HCT116 (cell line): Measurements from ENCODE around the gene SLC46A1. TPM values are rescaled to one million over a fixed set of nuclear protein-coding genes. Genes with fewer than 3 reads are reported as not detected.

Experiments
- ATAC-seq: fragments of 200-7000 bp; cut with Tn5 transposase; 2 replicates; pipeline ENCODE4 v1.9.1; 2020; ENCODE audit warnings: mild to moderate bottlenecking, moderate library complexity
- BruUV-seq: library from RNA; stranded (reverse); fragments of 400-500 nt; replicated peaks from 2 replicates; lab custom pipeline; 2021; lab: Mats Ljungman, UMichigan
- CTCF ChIA-PET: fragments of 300-600 bp; sonication (Branson Sonifier 250); formaldehyde crosslinking; loops from one replicate; lab custom pipeline; 2021; ENCODE audit warnings: antibody characterized with exemption; lab: Charles Lee
- POLR2A ChIA-PET: fragments of 300-600, 350-600 bp; sonication (Branson Sonifier 250); formaldehyde crosslinking; loops from one replicate; lab custom pipeline; 2021; ENCODE audit warnings: antibody characterized with exemption; lab: Charles Lee
- RAD21 ChIA-PET, 2 experiments: fragments of 300-600 bp; sonication (Branson Sonifier 250); formaldehyde crosslinking; loops; one replicate each; lab custom pipeline; 2023; ENCODE audit warnings: low total read pairs in 2 of 2; ENCODE audit not compliant: uncharacterized antibody in 2 of 2, unreplicated experiment in 2 of 2, low non-redundant PET in 1 of 2; lab: Charles Lee
- DNase-seq: peaks from one replicate; pipeline ENCODE4 v3.0.0-alpha.2; 2010; ENCODE audit warnings: low read depth, low spot score
- H2AFZ ChIP-seq: fragments of 200-600 bp; shearing (Covaris generic), sonication (generic); 2 replicates; pipeline ENCODE4 v1.6.1; 2017; ENCODE audit warnings: low read depth, mixed run types, mixed read lengths, antibody characterized with exemption, low read length; ENCODE audit not compliant: poor library complexity, severe bottlenecking
- H3K27ac ChIP-seq: 2 replicates; pipeline ENCODE4 v1.5.1; 2012; ENCODE audit warnings: low read depth, low read length
- H3K27me3 ChIP-seq: fragments of 200-600 bp; sonication (generic); 2 replicates; pipeline ENCODE4 v1.6.1; 2016; ENCODE audit warnings: mixed run types, low read length, mixed read lengths; ENCODE audit not compliant: insufficient read depth
- H3K36me3 ChIP-seq, 2 experiments: fragments of 200-500 bp in 1 of 2; fragments of 200-600 bp in 1 of 2; sonication (Bioruptor generic) in 1 of 2; sonication (generic) in 1 of 2; 2 replicates each; pipeline versions ENCODE4 v1.5.1 to v1.6.1; 2014 to 2016; ENCODE audit warnings: low read length in 2 of 2, inconsistent platforms in 1 of 2, mixed read lengths in 1 of 2, mixed run types in 1 of 2; ENCODE audit not compliant: insufficient read depth in 2 of 2, control insufficient read depth in 1 of 2
- H3K4me1 ChIP-seq, 2 experiments: fragments of 200-600 bp in 1 of 2; sonication (generic) in 1 of 2; 2 replicates each; pipeline versions ENCODE4 v1.5.1 to v1.6.1; 2012 to 2017; ENCODE audit warnings: low read length in 2 of 2, inconsistent platforms in 1 of 2, mild to moderate bottlenecking in 1 of 2, mixed read lengths in 1 of 2, mixed run types in 1 of 2, moderate library complexity in 1 of 2; ENCODE audit not compliant: insufficient read depth in 2 of 2, control insufficient read depth in 1 of 2
- H3K4me2 ChIP-seq: fragments of 200-600 bp; sonication (generic); 2 replicates; pipeline ENCODE4 v1.6.1; 2017; ENCODE audit warnings: mixed run types, low read length, mixed read lengths
- H3K4me3 ChIP-seq, 2 experiments: fragments of 200-600 bp in 1 of 2; sonication (generic) in 1 of 2; replicated peaks in 1 of 2; 2 replicates each; pipeline ENCODE4 v1.5.1; 2011 to 2016; ENCODE audit warnings: low read length in 2 of 2, control low read depth in 1 of 2, low read depth in 1 of 2, mild to moderate bottlenecking in 1 of 2, mixed read lengths in 1 of 2, mixed run types in 1 of 2
- H3K79me2 ChIP-seq: fragments of 200-600 bp; sonication (generic); 2 replicates; pipeline ENCODE4 v1.6.1; 2017; ENCODE audit warnings: mild to moderate bottlenecking, mixed run types, low read length, moderate library complexity, mixed read lengths; ENCODE audit not compliant: insufficient read depth
- H3K9ac ChIP-seq: fragments of 200-600 bp; sonication (generic); 2 replicates; pipeline ENCODE4 v1.6.1; 2016; ENCODE audit warnings: low read length, mixed read lengths
- H3K9me2 ChIP-seq: fragments of 200-600 bp; sonication (generic), shearing (Covaris generic); 2 replicates; pipeline ENCODE4 v1.6.1; 2017; ENCODE audit warnings: mixed run types, mild to moderate bottlenecking, moderate library complexity; ENCODE audit not compliant: insufficient read depth
- H3K9me3 ChIP-seq, 2 experiments: fragments of 200-500 bp in 1 of 2; fragments of 200-600 bp in 1 of 2; sonication (Bioruptor generic) in 1 of 2; sonication (generic) in 1 of 2; 2 replicates each; pipeline ENCODE4 v1.6.1; 2014 to 2017; ENCODE audit warnings: low read length in 2 of 2, mixed read lengths in 2 of 2, inconsistent platforms in 1 of 2, low read depth in 1 of 2, mild to moderate bottlenecking in 1 of 2, mixed run types in 1 of 2, moderate library complexity in 1 of 2; ENCODE audit not compliant: control insufficient read depth in 1 of 2, insufficient read depth in 1 of 2
- H4K20me1 ChIP-seq: fragments of 200-600 bp; sonication (generic), shearing (Covaris generic); 2 replicates; pipeline ENCODE4 v1.6.1; 2017; ENCODE audit warnings: mixed run types, mild to moderate bottlenecking, moderate library complexity; ENCODE audit not compliant: insufficient read depth
- CBX3 ChIP-seq: IDR thresholded peaks from 2 replicates; pipeline ENCODE4 v1.6.1; 2012; ENCODE audit warnings: low read depth
- CEBPB ChIP-seq: IDR thresholded peaks from 2 replicates; pipeline ENCODE4 v1.6.1; 2012; ENCODE audit warnings: low read depth
- FOSL1 ChIP-seq: IDR thresholded peaks from 2 replicates; pipeline ENCODE4 v1.6.1; 2012; ENCODE audit warnings: low read depth
- JUND ChIP-seq: IDR thresholded peaks from 2 replicates; pipeline ENCODE4 v1.6.1; 2012
- RAD21 ChIP-seq: IDR thresholded peaks from 2 replicates; pipeline ENCODE4 v1.6.1; 2012; ENCODE audit warnings: low read depth, mild to moderate bottlenecking
- SP1 ChIP-seq: IDR thresholded peaks from 2 replicates; pipeline ENCODE4 v1.6.1; 2012; ENCODE audit warnings: low read depth
- SRF ChIP-seq: IDR thresholded peaks from 2 replicates; pipeline ENCODE4 v1.6.1; 2012; ENCODE audit warnings: low read depth
- TCF7L2 ChIP-seq: IDR thresholded peaks from 2 replicates; pipeline ENCODE4 v1.7.0; 2011; ENCODE audit warnings: borderline replicate concordance, inconsistent platforms; ENCODE audit not compliant: insufficient read depth, insufficient read length; ENCODE audit errors: extremely low read depth
- YY1 ChIP-seq: IDR thresholded peaks from 2 replicates; pipeline ENCODE4 v1.6.1; 2011; ENCODE audit warnings: low read length, low read depth, moderate library complexity, mild to moderate bottlenecking; ENCODE audit not compliant: insufficient replicate concordance; ENCODE audit errors: extremely low read depth
- ZFX ChIP-seq: fragments of 450-650 bp; IDR thresholded peaks from 2 replicates; pipeline ENCODE4 v1.6.1; 2017
- intact Hi-C: fragments of 100-400 bp; cut with micrococcal nuclease; formaldehyde crosslinking; loops from 2 replicates; pipeline ENCODE4 v1.10.0; 2022
- total RNA-seq: library from RNA; stranded (reverse); gene quantifications from one replicate; pipeline ENCODE4 v1.2.1, GENCODE V29; 2021; ENCODE audit not compliant: unreplicated experiment
- TF ChIP-seq, protein P1 (sequence below), 3 experiments: fragments of 200-600 bp in 1 of 3; sonication (generic) in 1 of 3; IDR thresholded peaks in 2 of 3; conservative IDR thresholded peaks in 1 of 3; 2 replicates each; pipeline ENCODE4 v1.5.1; 2012 to 2017; ENCODE audit warnings: low read depth in 2 of 3, low read length in 2 of 3, antibody characterized with exemption in 1 of 3, borderline replicate concordance in 1 of 3, control low read depth in 1 of 3, mild to moderate bottlenecking in 1 of 3, mixed read lengths in 1 of 3, mixed run types in 1 of 3, moderate library complexity in 1 of 3; ENCODE audit not compliant: insufficient read depth in 1 of 3
- TF ChIP-seq, protein P2 (sequence below): IDR thresholded peaks from 2 replicates; pipeline ENCODE4 v1.6.1; 2012; ENCODE audit warnings: low read depth
- TF ChIP-seq, protein P3 (sequence below): IDR thresholded peaks from 2 replicates; pipeline ENCODE4 v1.6.1; 2012
- TF ChIP-seq, protein P4 (sequence below): IDR thresholded peaks from 2 replicates; pipeline ENCODE4 v1.6.1; 2011; ENCODE audit warnings: mild to moderate bottlenecking, low read length, moderate library complexity; ENCODE audit not compliant: insufficient replicate concordance; ENCODE audit errors: extremely low read depth

The SLC46A1 gene
- total RNA-seq, 1 experiment from 2014 or later = 17.8 TPM

DNA sequence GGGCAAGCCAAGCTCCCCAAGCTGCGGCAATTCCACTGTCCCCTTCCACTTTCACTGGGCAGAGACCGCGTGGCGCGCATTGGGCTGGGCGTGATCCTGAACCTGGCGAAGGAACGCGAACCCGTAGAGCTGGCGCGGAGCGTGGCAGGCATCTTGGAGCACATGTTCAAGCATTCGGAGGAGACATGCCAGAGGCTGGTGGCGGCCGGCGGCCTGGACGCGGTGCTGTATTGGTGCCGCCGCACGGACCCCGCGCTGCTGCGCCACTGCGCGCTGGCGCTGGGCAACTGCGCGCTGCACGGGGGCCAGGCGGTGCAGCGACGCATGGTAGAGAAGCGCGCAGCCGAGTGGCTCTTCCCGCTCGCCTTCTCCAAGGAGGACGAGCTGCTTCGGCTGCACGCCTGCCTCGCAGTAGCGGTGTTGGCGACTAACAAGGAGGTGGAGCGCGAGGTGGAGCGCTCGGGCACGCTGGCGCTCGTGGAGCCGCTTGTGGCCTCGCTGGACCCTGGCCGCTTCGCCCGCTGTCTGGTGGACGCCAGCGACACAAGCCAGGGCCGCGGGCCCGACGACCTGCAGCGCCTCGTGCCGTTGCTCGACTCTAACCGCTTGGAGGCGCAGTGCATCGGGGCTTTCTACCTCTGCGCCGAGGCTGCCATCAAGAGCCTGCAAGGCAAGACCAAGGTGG, 24.7 kb downstream of the SLC46A1 start:
- CTCF ChIA-PET = no interaction called here
- H3K27me3 ChIP-seq = no peaks in the 10 kb centered on the region
- ATAC-seq = no peak

More for the DNA sequence above, 24.7 kb downstream of the SLC46A1 start:
- H4K20me1 ChIP-seq = no peaks in the 10 kb centered on the region
- H3K4me2 ChIP-seq = no peak overlapping the region
- no peaks in the 10 kb centered on the region for H3K36me3 ChIP-seq
- no peak overlapping the region for H3K9ac ChIP-seq
- H3K9me2 ChIP-seq = no peaks in the 10 kb centered on the region
- H2AFZ ChIP-seq = no peak overlapping the region
- no peak for DNase-seq
- BruUV-seq = no TSS peak
- intact Hi-C loops = no loop called here
- H3K9me3 ChIP-seq = no peaks in the 10 kb centered on the region
- ChIA-PET RAD21 (no interaction called here), POLR2A (no interaction called here)
- no peak overlapping the region for H3K4me3 ChIP-seq
- no peaks in the 10 kb centered on the region for H3K4me1 ChIP-seq
- H3K27ac ChIP-seq = no peak overlapping the region
- no peaks in the 10 kb centered on the region for H3K79me2 ChIP-seq
- TF ChIP-seq FOSL1 (no peak), SP1 (no peak), ZFX (no peak), CEBPB (no peak), YY1 (no peak), CBX3 (no peak), RAD21 (no peak), JUND (no peak), SRF (no peak), TCF7L2 (no peak)
- TF ChIP-seq, protein P1, sequence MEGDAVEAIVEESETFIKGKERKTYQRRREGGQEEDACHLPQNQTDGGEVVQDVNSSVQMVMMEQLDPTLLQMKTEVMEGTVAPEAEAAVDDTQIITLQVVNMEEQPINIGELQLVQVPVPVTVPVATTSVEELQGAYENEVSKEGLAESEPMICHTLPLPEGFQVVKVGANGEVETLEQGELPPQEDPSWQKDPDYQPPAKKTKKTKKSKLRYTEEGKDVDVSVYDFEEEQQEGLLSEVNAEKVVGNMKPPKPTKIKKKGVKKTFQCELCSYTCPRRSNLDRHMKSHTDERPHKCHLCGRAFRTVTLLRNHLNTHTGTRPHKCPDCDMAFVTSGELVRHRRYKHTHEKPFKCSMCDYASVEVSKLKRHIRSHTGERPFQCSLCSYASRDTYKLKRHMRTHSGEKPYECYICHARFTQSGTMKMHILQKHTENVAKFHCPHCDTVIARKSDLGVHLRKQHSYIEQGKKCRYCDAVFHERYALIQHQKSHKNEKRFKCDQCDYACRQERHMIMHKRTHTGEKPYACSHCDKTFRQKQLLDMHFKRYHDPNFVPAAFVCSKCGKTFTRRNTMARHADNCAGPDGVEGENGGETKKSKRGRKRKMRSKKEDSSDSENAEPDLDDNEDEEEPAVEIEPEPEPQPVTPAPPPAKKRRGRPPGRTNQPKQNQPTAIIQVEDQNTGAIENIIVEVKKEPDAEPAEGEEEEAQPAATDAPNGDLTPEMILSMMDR (IDR thresholded peaks at IDR 0.05 in 2 of 3, conservative IDR thresholded peaks at IDR 0.05 in 1 of 3; ENCODE audit: borderline replicate concordance in 1 of 3, insufficient read depth in 1 of 3, low read depth in 2 of 3, low read length in 2 of 3) = no peak
- TF ChIP-seq, protein P2, sequence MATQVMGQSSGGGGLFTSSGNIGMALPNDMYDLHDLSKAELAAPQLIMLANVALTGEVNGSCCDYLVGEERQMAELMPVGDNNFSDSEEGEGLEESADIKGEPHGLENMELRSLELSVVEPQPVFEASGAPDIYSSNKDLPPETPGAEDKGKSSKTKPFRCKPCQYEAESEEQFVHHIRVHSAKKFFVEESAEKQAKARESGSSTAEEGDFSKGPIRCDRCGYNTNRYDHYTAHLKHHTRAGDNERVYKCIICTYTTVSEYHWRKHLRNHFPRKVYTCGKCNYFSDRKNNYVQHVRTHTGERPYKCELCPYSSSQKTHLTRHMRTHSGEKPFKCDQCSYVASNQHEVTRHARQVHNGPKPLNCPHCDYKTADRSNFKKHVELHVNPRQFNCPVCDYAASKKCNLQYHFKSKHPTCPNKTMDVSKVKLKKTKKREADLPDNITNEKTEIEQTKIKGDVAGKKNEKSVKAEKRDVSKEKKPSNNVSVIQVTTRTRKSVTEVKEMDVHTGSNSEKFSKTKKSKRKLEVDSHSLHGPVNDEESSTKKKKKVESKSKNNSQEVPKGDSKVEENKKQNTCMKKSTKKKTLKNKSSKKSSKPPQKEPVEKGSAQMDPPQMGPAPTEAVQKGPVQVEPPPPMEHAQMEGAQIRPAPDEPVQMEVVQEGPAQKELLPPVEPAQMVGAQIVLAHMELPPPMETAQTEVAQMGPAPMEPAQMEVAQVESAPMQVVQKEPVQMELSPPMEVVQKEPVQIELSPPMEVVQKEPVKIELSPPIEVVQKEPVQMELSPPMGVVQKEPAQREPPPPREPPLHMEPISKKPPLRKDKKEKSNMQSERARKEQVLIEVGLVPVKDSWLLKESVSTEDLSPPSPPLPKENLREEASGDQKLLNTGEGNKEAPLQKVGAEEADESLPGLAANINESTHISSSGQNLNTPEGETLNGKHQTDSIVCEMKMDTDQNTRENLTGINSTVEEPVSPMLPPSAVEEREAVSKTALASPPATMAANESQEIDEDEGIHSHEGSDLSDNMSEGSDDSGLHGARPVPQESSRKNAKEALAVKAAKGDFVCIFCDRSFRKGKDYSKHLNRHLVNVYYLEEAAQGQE = no peak
- TF ChIP-seq, protein P3, sequence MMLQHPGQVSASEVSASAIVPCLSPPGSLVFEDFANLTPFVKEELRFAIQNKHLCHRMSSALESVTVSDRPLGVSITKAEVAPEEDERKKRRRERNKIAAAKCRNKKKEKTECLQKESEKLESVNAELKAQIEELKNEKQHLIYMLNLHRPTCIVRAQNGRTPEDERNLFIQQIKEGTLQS = no peak
- TF ChIP-seq, protein P4, sequence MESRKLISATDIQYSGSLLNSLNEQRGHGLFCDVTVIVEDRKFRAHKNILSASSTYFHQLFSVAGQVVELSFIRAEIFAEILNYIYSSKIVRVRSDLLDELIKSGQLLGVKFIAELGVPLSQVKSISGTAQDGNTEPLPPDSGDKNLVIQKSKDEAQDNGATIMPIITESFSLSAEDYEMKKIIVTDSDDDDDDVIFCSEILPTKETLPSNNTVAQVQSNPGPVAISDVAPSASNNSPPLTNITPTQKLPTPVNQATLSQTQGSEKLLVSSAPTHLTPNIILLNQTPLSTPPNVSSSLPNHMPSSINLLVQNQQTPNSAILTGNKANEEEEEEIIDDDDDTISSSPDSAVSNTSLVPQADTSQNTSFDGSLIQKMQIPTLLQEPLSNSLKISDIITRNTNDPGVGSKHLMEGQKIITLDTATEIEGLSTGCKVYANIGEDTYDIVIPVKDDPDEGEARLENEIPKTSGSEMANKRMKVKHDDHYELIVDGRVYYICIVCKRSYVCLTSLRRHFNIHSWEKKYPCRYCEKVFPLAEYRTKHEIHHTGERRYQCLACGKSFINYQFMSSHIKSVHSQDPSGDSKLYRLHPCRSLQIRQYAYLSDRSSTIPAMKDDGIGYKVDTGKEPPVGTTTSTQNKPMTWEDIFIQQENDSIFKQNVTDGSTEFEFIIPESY = no peak
